BJ (cell line): ENCODE measurements around the gene MAFB. TPM values are rescaled to one million over a fixed set of nuclear protein-coding genes. Genes with fewer than 3 reads are reported as not detected.

Experiments
- CTCF ChIA-PET: fragments of 350-600 bp; formaldehyde crosslinking; extraction: SDS; loops from one replicate; lab custom pipeline; 2021; ENCODE audit warnings: antibody characterized with exemption, inconsistent platforms; lab: Yijun Ruan, JAX
- POLR2A ChIA-PET: fragments of 300-600 bp; sonication (Branson Sonifier 250); formaldehyde crosslinking; extraction: SDS; loops from one replicate; lab custom pipeline; 2021; ENCODE audit warnings: antibody characterized with exemption; lab: Charles Lee
- DNase-seq: peaks from one replicate; pipeline ENCODE4 v3.0.0-alpha.2; 2011; ENCODE audit warnings: low read depth
- H3K27me3 ChIP-seq: 2 replicates; pipeline ENCODE4 v1.6.0; 2011; ENCODE audit warnings: low read length; ENCODE audit not compliant: control insufficient read depth, insufficient read depth
- H3K36me3 ChIP-seq: 2 replicates; pipeline ENCODE4 v1.5.1; 2011; ENCODE audit warnings: low read length; ENCODE audit not compliant: control insufficient read depth, insufficient read depth
- H3K4me3 ChIP-seq: 2 replicates; pipeline ENCODE4 v1.5.1; 2011; ENCODE audit warnings: low read depth, mild to moderate bottlenecking, control low read depth, low read length
- CTCF ChIP-seq: IDR thresholded peaks from 2 replicates; pipeline ENCODE4 v1.5.1; 2011; ENCODE audit warnings: low read depth, mild to moderate bottlenecking, control low read depth, inconsistent platforms, low read length, moderate library complexity; ENCODE audit not compliant: insufficient read depth
- polyA plus RNA-seq: library from polyadenylated mRNA; depleted of rRNA; stranded (reverse); fragments of >200 nt; gene quantifications from 2 replicates; pipeline ENCODE4 v1.2.3, GENCODE V29; 2011

Gene MAFB
- polyA plus RNA-seq, 1 experiment, result 0.06 TPM

GRCh38 chr20:40636486-40636885, 52.5 kb downstream of the MAFB start:
- no peak for TF ChIP-seq CTCF
- Histone ChIP-seq H3K36me3 (no peaks in the 10 kb centered on the region), H3K4me3 (no peak overlapping the region), H3K27me3 (no peaks in the 10 kb centered on the region)
- no peak for DNase-seq
- POLR2A ChIA-PET, result no interaction called here
- CTCF ChIA-PET, result interaction anchor here (1.5 kb wide), 1 partner anchor 14 kb away, joined by 5 read pairs; no protein-coding TSS in a partner anchor

- no peak for TF ChIP-seq CTCF
- DNase-seq, result no peak
- H3K27me3 ChIP-seq, result no peaks in the 10 kb centered on the region
- ChIA-PET CTCF (interaction anchor here (0.6 to 1.5 kb wide), 2 partner anchors 15 to 1818 kb away, joined by 3 to 5 read pairs; no protein-coding TSS in a partner anchor), POLR2A (no interaction called here)
- no peaks in the 10 kb centered on the region for H3K36me3 ChIP-seq
- no peak overlapping the region for H3K4me3 ChIP-seq
These were observed 53.1 kb downstream of the MAFB start for GRCh38 chr20:40635971-40636370.
